Activated CD4-positive, CD25-positive, alpha-beta regulatory T cell treated with anti-CD3 and anti-CD28 coated beads, Interleukin-2, amount 50 U/mL, for 24 hours (primary cell): ENCODE data around the gene MSRB1.
"Not testable (repeated sequence)": the region's sequence is repeated elsewhere in the genome, so short reads cannot be mapped to it uniquely, and the experiment has no call there.

Source experiments
- ATAC-seq, 2 donors: fragments of 150-1000 bp; cut with Tn5 transposase; one replicate each; pipeline ENCODE4 v1.10.0; 2021; ENCODE audit warnings: mild to moderate bottlenecking in 1 of 2, moderate library complexity in 1 of 2

Gene MSRB1

DNA sequence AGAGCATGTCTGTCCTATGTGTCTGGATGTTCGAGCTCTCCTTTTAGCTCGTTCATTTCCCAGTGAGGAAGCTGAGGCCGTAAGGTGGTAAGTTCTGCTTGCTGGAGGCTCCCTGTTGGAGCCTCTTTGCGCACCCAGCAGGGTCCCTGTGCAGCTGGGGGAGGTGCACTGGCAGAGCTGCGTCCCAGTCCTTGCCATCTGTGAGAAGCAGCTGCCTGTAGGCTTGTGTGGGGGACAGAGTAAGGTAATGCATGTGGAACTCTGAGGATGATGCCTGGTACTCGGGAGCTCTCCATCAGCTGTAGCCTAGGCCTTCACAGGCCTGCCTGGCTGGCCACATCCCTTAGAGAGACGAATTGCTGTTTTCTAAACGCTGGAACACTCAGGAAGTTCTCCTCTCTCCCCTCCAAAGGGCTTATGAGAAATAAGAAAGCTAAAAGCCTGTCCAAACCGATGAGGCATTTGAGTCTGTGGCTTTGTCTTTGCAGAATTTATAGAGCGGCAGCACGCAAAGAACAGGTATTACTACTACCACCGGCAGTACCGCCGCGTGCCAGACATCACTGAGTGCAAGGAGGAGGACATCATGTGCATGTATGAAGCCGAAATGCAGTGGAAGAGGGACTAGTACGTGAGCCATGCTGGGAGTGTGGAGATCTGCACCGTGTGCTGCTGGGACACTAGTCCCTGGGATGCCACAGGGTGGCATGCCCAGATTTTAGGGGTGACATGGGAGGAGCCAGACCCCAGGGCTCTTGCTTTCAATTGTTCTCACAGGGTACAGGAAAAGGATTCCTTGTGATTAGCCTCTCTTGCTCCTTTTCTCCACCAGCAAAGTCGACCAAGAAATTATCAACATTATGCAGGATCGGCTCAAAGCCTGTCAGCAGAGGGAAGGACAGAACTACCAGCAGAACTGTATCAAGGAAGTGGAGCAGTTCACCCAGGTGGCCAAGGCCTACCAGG lies 17.9 kb upstream of the MSRB1 start:
- peak; percentile 4 to 12 for ATAC-seq

DNA sequence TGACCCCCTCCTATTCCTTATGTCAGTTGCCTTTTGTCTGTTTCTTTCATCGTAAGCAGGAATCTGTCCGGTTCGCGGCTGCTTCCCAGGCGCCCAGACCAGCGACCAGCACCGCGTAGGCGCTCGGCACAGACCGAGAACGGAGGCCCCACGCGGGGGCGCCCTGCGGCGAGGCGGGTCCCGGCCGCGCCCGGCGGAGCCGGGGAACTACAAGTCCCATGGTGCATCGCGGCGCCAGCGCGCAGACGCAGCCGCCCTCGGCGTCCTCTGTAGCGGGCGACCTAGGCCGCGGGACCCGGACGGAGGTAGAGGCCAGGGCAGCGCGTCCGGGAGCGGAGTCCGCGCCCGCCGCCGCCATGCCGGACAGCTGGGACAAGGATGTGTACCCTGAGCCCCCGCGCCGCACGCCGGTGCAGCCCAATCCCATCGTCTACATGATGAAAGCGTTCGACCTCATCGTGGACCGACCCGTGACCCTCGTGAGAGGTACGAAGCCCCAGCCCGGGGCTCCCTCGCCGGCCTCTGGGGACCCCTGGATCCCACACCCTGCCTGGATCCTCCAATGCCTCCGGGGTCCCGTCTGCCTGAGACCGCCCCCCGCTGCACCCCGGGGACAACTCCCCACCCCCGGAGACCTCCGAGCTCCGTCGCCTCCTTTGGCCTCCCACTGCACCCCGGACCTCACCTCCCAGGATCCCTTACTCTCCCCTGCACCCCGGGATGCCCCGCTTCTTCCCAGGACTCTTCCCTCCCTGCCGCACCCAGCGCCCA lies 16.5 kb upstream of the MSRB1 start, which contains the start of gene NDUFB10:
Gene NDUFB10 (plus strand): TSS at position 270 of the 771 bp plus-strand sequence. CDS start 87 bp downstream, at position 357.
- ATAC-seq = peak; percentile 74

DNA sequence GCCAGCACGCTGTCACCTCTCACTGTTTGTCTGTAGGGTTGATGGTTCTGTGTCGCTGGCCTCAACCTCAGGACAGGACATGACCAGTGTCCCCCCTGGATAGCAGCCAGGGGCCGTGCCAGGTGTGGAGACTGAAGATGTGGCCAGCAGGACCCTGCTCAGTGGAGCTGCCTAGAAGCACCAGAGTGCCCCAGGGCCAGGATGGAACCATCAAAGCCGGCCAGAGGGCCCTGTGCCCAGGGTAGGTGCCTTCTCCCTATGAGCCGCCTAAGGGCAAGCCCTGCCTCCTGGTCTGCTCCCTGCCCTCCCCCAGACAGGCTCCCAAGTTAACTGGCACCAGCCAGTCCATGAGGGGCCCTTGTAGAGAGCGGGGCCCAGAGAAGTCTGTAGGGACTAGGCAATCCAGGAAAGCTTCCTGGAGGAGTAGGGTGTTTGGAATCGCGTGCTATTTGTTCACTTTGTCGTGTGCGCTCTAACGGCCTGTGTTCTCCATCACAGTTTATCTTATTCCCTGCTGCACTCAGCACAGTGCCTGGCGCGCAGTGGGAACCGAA lies 15.8 kb upstream of the MSRB1 start:
- ATAC-seq = no peak

DNA sequence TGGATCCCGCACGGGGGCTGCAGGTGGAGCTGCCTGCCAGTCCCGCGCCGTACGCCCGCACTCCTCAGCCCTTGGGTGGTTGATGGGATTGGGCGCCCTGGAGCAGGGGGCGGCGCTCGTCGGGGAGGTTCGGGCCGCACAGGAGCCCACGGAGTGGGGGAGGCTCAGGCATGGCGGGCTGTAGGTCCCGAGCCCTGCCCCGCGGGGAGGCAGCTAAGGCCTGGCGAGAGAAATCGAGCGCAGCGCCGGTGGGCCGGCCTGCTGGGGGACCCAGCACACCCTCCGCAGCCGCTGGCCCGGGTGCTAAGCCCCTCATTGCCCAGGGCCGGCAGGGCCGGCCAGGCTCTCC lies 15.1 kb upstream of the MSRB1 start:
- not testable (repeated sequence) for ATAC-seq

DNA sequence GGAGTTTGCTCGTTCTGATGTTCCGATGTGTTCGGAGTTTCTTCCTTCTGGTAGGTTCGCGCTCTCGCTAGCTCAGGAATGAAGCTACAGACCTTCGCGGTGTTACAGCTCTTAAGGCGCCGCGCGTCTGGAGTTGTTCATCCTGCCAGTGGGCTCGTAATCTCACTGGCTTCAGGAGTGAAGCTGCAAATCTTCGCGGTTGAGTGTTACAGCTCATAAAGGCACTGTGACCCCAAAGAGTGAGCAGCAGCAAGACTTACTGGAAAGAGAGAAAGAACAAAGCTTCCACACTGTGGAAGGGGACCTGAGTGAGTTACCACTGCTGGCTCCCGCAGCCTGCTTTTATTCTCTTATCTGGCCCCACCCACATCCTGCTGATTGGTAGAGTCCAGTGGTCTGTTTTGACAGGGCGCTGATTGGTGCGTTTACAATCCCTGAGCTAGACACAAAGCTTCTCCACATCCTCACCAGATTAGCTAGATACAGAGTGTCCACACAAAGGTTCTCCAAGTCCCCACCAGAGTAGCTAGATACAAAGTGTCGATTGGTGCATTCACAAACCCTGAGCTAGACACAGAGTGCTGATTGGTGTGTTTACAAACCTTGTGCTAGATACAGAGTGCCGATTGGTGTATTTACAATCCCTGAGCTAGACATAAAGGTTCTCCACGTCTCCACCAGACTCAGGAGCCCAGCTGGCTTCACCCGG lies 14.6 kb upstream of the MSRB1 start:
- ATAC-seq = not testable (repeated sequence)

DNA sequence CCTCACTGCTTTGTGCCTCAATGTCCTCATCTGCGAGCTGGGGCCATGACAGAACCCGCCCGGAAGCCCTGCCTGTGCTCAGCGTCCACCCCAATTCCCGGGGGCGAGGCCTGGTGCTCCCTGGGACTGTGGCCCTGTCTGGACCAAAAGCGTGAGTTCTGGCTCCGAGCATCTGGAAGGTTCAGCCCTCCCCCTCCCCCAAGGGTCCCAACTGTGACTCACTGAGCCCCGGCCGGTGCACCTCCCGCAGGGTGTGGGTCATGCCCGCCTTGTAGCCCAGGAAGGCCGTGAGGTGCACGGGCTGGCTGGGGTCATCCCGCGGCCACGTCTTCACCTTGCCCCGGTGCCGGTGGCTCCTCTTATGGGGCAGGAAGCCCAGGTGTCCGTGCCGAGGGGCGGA lies 10.7 kb upstream of the MSRB1 start:
- no peak for ATAC-seq

DNA sequence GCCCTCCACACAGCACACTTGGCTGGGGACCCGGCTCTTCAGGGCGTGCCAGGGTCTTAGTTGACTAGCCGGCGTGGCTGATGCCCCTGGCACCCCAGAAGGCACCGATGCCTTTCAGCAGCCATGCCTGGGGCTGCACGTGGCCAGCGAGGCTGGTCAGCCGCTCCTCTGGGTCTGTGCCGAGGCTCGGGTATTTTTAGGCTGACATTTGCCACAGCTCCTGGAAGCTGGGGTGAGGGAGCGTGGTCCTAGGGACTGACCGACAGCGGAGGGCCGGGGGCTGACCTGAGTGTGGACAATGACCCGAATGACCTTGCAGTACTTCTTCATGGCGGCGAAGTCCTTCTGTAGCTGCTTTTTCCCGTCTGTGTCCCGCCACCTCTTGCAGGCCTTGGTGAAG lies 7.6 kb upstream of the MSRB1 start:
- no peak for ATAC-seq

DNA sequence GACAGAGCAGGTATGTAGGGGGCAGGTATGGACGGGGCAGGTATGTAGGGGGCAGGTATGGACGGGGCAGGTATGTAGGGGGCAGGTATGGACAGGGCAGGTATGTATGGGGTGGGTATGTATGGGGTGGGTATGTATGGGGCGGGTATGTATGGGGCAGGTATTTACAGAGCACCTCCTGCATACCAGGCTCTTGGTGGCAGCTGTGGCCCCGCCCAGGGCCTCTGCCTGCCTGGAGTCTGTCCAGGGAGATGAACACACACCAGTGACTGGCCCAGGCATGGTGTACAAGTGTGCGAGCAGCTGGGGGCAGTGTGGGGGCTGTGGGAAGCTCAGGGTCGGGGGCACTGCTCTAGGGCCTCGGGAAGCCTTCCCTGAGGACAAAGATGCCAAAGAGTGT lies 7.0 kb upstream of the MSRB1 start:
- ATAC-seq = no peak

DNA sequence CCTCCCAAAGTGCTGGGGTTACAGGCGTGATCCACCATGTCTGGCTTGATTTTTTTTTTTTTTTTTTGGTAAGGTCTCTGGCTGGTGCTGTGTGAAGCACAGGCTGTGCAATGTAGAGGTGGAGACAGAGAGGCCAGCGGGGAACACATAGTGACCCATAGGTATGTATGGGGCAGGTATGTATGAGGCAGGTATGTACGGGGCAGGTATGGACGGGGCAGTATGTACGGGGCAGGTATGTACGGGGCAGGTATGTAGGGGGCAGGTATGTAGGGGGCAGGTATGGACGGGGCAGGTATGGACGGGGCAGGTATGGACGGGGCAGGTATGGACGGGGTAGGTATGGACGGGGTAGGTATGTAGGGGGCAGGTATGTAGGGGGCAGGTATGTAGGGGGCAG lies 6.5 kb upstream of the MSRB1 start:
- ATAC-seq = no peak

DNA sequence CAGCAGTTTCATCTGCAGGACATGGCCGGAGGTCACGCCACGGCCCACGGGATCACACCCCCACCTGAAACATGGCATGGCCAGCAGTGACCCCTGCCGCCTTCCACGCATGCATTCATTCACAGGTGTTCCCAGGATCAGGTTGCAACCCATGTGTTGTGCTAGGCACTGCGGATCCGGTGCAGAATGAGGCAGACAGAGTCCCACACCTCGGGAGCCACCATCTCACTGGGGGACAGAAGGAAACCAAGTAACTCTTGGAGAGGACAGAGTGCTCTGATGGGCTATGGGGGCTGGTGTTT lies 4.3 kb upstream of the MSRB1 start:
- ATAC-seq = no peak

DNA sequence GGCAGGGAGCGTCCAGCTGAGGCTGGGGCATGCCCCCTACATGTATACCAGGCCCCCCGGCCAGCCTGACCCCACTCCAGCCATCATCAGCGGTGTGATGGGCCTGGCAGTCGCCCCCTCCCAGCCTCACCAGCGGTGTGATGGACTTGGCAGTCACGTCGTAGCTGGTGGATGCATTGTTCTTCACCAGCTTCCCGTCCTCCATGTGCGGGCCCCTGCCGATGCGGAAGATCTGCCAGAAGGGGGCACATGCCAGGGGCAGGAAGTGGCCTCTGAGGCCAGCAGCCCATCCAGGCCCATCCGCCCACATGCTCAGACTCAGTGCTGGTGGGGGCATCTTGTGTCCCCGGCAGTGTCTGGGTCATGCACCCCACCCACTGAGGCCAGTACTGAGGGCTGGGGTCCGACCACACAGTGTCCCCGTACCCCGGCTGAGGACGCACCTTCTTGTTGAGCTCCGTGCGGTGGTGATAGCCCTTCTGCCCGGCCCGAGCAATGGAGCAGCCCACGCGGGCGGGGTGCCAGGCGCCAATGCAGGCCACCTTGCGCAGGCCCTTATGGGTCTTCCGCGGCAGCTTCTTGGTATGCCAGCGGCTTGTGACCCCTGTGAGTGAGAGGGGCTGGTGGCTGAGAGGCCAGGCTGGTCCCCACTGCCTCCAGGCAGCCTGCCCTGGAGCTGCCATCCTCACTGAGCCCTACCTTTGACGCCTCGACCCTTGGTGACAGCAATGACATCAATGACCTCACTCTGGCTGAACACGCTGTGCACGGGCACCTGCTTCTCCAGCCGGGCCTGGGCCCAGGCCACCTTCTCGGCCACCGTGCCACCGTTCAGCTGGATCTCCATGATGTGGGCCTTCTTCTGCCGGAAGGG lies 3.7 kb upstream of the MSRB1 start:
- no peak for ATAC-seq

DNA sequence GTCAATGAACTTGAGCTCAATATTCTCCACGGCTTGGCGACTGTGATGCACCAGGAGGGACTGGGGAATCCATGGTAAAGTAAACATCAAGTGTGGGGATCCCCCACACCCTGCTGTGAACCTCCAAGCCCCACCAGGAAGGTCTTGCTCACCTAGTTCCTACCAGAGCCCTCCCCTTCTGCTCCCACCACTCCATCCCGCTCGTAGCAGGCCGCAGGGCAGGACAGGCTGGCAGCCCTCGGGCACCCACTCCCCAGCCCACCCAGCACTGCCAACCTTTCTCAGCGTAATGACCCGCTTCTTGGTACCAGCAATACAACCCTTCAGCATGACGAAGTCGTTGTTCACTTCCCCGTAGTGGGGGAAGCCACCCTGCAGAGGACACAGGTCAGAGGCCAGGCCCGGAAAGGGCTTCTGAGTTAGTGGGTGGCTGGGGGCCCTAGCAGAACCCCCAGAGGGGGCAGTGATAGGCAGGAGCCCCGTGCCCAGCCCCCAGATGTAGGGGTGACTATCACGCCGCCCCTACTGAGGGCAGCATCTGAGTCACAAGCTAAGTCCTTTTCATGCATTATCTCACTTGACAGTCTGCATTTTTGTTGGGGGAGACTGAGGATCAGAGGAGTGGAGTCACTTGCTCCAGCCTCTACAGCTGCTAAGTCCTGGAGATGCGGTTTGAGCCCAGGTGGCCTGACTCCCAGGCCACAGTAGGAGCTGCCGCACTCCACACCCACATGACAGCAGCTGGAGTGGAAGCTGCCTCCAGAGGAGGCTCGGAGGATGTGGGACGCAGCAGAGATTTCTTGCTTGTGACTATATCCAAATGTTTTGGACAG lies 2.8 kb upstream of the MSRB1 start:
- no peak for ATAC-seq

DNA sequence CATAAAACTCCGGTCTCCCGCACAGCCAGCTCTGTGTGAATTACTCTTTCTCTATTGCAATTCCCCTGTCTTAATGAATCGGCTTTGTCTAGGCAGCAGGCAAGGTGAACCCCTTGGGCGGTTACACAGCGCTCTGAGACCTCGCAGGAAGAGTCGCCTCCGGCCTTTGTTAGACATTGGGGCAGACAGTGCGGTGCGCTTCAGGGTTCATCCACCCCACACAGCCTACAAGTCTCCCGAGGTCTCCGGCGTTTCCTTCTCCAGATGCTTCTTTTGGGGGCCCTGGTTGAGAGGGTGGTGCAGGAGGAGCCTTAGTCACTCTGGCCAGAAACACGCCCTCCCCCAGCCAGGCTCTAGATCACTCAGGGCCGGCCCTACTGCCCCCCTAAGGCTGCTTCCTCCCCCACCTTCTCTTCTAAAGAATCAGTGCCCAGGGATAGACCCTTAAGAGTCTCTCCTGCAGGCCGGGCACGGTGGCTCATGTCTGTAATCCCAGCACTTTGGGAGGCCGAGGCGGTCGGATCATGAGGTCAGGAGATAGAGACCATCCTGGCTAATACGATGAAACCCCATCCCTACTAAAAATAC lies 1.7 kb upstream of the MSRB1 start:
- no peak for ATAC-seq

DNA sequence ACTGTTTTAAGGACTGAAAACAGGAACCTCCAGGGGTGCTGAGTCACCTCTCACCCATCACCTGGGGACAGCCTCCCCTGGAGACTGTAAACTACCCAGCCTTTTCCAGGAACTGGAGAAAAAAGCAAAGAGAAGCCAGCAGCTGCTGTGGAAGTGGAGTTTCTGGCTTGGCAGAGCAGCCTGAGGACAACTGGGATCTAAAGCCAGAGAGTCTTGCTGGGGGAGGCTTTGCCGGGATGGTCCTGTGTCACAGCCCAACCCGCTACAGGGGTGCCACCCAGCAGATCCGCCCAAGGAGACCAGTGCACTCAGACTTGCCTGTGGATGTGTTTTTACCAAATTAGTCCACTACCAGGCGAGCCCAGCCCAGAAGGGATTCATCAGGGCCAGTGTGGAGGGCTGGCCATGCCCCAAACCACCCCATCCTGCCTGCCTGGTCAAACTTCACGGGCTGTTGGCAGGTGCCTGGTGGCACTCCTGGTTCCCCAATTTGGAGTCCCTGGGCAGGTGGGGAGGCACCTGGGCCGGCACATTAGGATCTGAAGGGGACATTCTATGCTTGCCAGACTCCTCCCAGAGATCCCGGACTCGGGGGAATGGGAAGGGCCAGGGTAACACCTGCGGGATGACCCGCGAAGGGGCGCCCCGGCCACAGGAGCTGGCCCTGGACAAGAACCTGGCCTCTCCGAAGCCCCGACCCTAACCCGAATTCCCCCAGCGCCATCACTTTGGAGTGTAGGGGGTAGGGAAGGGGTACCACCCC lies 771 bp downstream of the MSRB1 start:
- no peak for ATAC-seq

DNA sequence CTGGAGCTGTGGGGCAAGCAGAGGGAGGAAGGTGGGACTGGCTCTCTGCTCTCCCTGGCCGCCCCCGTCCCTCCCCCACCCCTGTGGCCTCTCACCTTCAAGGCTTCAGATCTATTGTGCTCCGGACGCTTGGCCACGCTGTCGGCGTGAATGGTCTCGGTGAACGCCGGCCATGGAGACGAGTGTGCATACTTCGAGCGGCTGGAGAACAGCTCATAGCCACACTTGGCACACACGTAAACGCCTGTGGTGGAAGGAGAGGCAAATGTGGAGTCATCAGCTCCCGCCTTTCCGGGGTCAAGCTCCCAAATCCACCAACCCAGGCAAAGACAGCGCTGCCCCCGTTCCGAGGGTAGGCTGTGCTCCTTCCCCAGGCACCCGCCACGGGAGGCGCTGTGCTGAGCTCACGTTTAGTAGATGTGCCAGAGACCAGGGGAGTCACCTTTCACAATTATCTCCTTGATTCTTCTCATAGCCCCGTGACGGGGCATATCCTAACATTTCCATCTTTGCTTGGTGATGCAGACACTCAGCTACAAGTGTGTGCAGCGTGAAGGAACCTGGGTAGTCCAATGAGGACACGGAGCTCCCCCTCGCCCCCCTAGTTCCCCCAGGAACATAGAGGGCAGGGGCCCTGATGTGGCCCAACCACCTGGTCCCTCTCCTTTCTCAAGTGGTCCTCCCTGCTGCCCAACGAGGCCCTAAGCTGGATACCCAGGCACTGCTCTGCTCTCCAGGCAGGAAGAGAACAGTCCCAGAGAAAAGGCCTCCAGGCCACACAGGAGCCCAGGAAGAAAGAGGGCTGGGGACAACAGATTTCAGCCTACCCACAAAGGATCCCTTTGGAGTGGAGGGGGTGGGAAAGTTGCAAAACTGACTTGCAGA lies 1.6 kb downstream of the MSRB1 start:
- ATAC-seq = no peak

DNA sequence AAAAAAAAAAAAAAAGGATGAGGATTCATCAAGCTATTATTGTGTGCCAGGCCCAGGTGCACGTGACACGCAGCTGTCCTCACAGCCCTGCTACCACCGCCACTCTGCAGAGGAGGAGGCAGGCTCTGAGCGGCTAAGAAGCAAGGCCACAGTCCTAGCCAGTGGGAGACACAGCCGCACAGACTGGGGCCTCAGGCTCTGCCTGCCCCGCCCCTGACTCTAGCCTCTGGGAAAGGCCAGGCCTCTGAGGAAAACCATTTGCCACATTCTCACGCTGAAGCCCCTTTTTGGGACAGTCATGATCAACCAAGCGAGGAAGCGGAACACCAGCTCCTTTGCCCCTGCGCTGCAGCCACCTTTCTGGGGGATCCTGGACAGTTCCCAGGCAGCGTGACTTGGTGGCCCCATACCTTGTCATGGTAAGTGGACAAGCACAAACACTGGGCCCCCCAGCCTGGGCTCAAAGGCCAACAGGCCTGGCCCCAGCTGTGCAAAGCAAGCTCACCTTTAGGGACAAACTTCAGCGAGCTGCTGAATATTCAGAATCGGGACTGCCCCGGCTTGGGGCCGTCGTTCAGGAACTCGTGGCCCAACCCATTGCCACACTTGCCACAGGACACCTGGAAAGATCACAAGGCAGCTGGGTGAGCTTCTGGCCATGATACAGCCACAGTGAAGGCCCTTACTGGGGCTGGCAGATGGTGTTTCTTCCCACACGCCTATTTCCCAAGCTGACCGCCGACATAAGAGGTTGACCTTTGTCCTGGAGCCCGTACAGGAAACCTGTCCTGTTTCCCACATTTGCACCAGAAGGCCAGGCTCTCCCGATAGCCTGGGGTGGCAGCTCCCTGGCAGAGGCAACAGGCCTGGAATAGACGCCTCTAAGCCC lies 2.5 kb downstream of the MSRB1 start:
- no peak for ATAC-seq

DNA sequence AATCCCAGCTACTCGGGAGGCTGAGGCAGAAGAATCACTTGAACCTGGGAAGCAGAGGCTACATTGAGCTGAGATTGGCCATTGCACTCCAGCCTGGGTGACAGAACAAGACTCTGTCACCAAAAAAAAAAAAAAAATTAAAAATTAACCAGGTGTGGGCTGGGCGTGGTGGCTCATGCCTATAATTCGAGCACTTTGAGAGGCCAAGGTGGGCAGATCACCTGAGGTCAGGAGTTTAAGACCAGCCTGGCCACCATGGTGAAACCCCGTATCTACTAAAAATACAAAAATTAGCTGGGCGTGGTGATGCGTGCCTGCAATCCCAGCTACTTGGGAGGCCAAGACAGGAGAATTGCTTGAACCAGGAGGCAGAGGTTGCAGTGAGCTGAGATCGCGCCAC lies 3.2 kb downstream of the MSRB1 start:
- ATAC-seq = not testable (repeated sequence)

DNA sequence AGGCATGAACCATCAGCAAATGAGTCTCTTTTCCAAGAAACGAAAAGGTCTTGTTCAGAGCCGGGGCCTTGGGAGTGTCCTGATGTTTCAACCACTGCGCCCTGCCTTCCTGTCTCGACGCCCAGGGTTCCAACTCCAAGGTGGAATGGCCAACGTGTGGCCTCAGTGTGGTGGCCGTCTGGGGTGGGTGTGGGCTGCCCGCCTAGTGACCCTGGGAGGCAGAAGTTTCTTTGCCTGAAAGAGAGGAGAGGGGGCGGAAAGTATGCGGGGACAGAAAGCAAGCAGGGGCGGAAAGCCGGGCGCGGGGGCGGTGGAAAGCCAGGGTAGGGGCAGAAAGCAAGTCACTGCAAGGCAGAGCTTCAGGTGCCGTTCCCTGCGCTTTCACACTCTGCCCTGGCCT lies 4.1 kb downstream of the MSRB1 start:
- ATAC-seq = no peak
